ENCODE data around the gene SUSD4.
"Not testable (repeated sequence)": the region's sequence is repeated elsewhere in the genome, so short reads cannot be mapped to it uniquely, and the experiment has no call there.

DNA sequence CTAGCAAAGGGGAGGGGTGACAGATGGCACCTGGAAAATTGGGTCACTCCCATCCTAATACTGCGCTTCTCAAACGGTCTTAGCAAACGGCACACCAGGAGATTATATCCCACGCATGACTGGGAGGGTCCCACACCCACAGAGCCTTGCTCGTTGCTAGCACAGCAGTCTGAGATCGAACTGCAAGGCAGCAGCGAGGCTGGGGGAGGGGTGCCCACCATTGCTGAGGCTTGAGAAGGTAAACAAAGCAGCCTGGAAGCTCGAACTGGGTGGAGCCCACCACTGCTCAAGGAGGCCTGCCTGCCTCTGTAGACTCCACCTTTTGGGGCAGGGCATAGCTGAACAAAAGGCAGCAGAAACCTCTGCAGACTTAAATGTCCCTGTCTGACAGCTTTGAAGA lies 85.7 kb downstream of the SUSD4 start:
- TF ChIP-seq CTCF, POLR2A (IDR thresholded peaks at IDR 0.05): not testable (repeated sequence)
